A549 (cell line): ENCODE results near the gene FADS1.

Source experiments
- CBX2 ChIP-seq: fragments of 200-600 bp; sonication (generic); IDR thresholded peaks from 2 replicates; pipeline ENCODE4 v1.6.1; 2016; ENCODE audit warnings: low read depth, mild to moderate bottlenecking, borderline replicate concordance
- CEBPB ChIP-seq, 2 experiments: fragments of >200 bp in 1 of 2; sonication (Bioruptor Twin) in 1 of 2; formaldehyde crosslinking in 1 of 2; IDR thresholded peaks; 2 replicates each; pipeline ENCODE4 v1.6.1; 2012 to 2016
- CHD2 ChIP-seq: fragments of 150-350 bp; IDR thresholded peaks from 2 replicates; pipeline ENCODE4 v1.6.1; 2014; ENCODE audit warnings: low read length; ENCODE audit not compliant: partially characterized antibody
- EP300 ChIP-seq, 2 experiments: fragments of >200 bp; sonication (Bioruptor Twin); formaldehyde crosslinking; IDR thresholded peaks; 2 replicates in 1 of 2; 3 replicates in 1 of 2; pipeline ENCODE4 v1.6.1; 2016 to 2017
- JUN ChIP-seq, 2 experiments: fragments of >200 bp; sonication (Bioruptor Twin); formaldehyde crosslinking; IDR thresholded peaks; 2 replicates in 1 of 2; 3 replicates in 1 of 2; pipeline ENCODE4 v1.6.1; 2016 to 2017
- POLR2A ChIP-seq: IDR thresholded peaks from 2 replicates; pipeline ENCODE4 v1.6.1; 2012; ENCODE audit warnings: mild to moderate bottlenecking, low read length
- RAD21 ChIP-seq, 2 experiments: fragments of >200 bp in 1 of 2; sonication (Bioruptor Twin) in 1 of 2; formaldehyde crosslinking in 1 of 2; IDR thresholded peaks in 1 of 2; conservative IDR thresholded peaks in 1 of 2; 2 replicates in 1 of 2; 3 replicates in 1 of 2; pipeline ENCODE4 v1.6.1; 2012 to 2018; ENCODE audit warnings: inconsistent platforms in 1 of 2
- SREBF2 ChIP-seq: fragments of 450-650 bp; IDR thresholded peaks from 2 replicates; pipeline ENCODE4 v1.6.1; 2014; ENCODE audit warnings: mild to moderate bottlenecking, moderate library complexity
- ZFP36 ChIP-seq: fragments of 450-650 bp; IDR thresholded peaks from 2 replicates; pipeline ENCODE4 v1.6.1; 2014; ENCODE audit warnings: borderline replicate concordance; ENCODE audit not compliant: partially characterized antibody
- TF ChIP-seq, protein P1 (sequence below): fragments of >200 bp; sonication (Bioruptor Twin); formaldehyde crosslinking; IDR thresholded peaks from 3 replicates; pipeline ENCODE4 v1.5.1; 2016
- TF ChIP-seq, protein P2 (sequence below): fragments of 450-650 bp; IDR thresholded peaks from 2 replicates; pipeline ENCODE4 v1.6.1; 2014; ENCODE audit warnings: antibody characterized with exemption

DNA sequence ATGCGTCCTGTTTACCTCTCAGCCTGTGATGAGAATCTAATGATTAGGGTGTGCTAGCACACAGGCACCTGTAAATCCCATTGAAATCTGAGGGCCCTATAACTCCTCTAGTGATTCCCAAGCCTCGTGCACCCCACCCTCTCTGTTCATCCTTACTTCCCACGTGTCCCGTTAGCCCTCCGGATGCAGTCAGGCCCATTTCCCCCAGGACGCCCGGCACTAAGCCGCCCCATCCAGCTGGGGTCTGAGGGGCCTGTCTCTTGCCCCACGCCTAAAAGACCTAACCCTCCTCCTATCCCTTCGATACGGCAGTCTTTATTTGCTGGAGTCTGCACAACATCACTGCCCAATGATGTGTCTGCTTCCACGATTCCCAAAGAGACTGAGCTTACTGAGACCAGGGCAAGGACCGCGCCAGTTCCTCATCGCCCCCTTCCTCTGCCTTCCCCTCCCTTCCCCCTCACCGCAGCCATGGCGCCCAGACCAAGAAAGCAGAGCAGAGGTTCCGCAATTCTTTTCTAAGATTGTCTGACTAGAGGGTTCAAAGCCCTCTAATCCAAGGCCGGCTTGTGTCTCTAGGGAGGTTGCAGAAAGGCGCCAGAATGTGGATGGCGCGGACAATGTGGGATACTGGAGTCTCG lies 10.2 kb upstream of the FADS1 start:
- TF ChIP-seq, protein P1, sequence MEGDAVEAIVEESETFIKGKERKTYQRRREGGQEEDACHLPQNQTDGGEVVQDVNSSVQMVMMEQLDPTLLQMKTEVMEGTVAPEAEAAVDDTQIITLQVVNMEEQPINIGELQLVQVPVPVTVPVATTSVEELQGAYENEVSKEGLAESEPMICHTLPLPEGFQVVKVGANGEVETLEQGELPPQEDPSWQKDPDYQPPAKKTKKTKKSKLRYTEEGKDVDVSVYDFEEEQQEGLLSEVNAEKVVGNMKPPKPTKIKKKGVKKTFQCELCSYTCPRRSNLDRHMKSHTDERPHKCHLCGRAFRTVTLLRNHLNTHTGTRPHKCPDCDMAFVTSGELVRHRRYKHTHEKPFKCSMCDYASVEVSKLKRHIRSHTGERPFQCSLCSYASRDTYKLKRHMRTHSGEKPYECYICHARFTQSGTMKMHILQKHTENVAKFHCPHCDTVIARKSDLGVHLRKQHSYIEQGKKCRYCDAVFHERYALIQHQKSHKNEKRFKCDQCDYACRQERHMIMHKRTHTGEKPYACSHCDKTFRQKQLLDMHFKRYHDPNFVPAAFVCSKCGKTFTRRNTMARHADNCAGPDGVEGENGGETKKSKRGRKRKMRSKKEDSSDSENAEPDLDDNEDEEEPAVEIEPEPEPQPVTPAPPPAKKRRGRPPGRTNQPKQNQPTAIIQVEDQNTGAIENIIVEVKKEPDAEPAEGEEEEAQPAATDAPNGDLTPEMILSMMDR, result no peak
- TF ChIP-seq RAD21 (conservative IDR thresholded peaks at IDR 0.05 in 1 of 2, IDR thresholded peaks at IDR 0.05 in 1 of 2) (no peak), CEBPB (IDR thresholded peaks at IDR 0.05) (no peak), ZFP36 (no peak), CBX2 (no peak), CHD2 (no peak), EP300 (IDR thresholded peaks at IDR 0.05) (no peak), POLR2A (0 out of 2 replicates have a peak, but pooled peaks have one; percentile 22), SREBF2 (no peak), JUN (IDR thresholded peaks at IDR 0.05) (no peak)
- TF ChIP-seq, protein P2, sequence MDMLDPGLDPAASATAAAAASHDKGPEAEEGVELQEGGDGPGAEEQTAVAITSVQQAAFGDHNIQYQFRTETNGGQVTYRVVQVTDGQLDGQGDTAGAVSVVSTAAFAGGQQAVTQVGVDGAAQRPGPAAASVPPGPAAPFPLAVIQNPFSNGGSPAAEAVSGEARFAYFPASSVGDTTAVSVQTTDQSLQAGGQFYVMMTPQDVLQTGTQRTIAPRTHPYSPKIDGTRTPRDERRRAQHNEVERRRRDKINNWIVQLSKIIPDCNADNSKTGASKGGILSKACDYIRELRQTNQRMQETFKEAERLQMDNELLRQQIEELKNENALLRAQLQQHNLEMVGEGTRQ, result no peak
